WERI-Rb-1 (cell line): ENCODE results near the gene CACNA1D.

ENCODE experiments used
- DNase-seq: peaks from one replicate; pipeline ENCODE4 v3.0.0-alpha.2; 2020
- H3K27ac ChIP-seq: fragments of 250-450 bp; sonication (Bioruptor Pico); 2 replicates; pipeline ENCODE4 v1.5.1; 2020; ENCODE audit warnings: mild to moderate bottlenecking, moderate library complexity
- H3K27me3 ChIP-seq: fragments of 250-450 bp; sonication (Bioruptor Pico); 2 replicates; pipeline ENCODE4 v1.5.1; 2021; ENCODE audit warnings: mild to moderate bottlenecking, low read depth, moderate library complexity; ENCODE audit not compliant: insufficient read depth, severe bottlenecking
- H3K36me3 ChIP-seq: fragments of 250-450 bp; sonication (Bioruptor Pico); 2 replicates; pipeline ENCODE4 v1.5.1; 2020; ENCODE audit warnings: mild to moderate bottlenecking, moderate library complexity
- H3K4me3 ChIP-seq: 2 replicates; pipeline ENCODE4 v1.5.1; 2011; ENCODE audit warnings: low read depth, mild to moderate bottlenecking, control low read depth, low read length
- H3K9me3 ChIP-seq: fragments of 250-450 bp; sonication (Bioruptor Pico); 2 replicates; pipeline ENCODE4 v1.5.1; 2021; ENCODE audit warnings: mild to moderate bottlenecking, moderate library complexity; ENCODE audit not compliant: severe bottlenecking
- TF ChIP-seq, protein P1 (sequence below): IDR thresholded peaks from 2 replicates; pipeline ENCODE4 v1.5.1; 2011; ENCODE audit warnings: low read depth, mild to moderate bottlenecking, control low read depth, inconsistent platforms, low read length

The CACNA1D gene

DNA sequence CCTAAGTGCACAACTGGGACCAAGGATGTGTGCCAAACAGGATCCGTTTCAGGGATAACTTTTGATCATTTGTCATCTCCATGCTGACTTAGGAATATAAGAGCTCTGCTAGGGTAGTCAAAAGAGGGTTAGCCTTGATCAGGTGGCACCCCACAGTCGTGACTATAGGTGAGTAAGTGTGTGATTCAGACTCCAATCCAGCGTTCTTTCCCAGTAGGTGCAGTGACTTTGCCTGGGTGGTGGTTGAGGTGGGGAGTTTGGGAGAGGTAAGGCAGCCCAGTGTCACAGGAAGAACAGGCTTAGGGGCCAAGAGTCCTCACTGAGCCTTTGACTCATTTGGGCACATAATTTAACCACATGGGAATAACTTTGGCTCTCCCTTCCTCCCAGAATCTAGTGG, 300.8 kb downstream of the CACNA1D start:
- Histone ChIP-seq H3K9me3 (no peaks in the 10 kb centered on the region), H3K36me3 (no peaks in the 10 kb centered on the region), H3K27ac (no peak overlapping the region), H3K27me3 (no peaks in the 10 kb centered on the region), H3K4me3 (no peak overlapping the region)
- TF ChIP-seq, protein P1, sequence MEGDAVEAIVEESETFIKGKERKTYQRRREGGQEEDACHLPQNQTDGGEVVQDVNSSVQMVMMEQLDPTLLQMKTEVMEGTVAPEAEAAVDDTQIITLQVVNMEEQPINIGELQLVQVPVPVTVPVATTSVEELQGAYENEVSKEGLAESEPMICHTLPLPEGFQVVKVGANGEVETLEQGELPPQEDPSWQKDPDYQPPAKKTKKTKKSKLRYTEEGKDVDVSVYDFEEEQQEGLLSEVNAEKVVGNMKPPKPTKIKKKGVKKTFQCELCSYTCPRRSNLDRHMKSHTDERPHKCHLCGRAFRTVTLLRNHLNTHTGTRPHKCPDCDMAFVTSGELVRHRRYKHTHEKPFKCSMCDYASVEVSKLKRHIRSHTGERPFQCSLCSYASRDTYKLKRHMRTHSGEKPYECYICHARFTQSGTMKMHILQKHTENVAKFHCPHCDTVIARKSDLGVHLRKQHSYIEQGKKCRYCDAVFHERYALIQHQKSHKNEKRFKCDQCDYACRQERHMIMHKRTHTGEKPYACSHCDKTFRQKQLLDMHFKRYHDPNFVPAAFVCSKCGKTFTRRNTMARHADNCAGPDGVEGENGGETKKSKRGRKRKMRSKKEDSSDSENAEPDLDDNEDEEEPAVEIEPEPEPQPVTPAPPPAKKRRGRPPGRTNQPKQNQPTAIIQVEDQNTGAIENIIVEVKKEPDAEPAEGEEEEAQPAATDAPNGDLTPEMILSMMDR, result no peak
- no peak for DNase-seq

GRCh38 chr3:53795789-53796560, 301.6 kb downstream of the CACNA1D start:
- no peaks in the 10 kb centered on the region for H3K36me3 ChIP-seq
- H3K27ac ChIP-seq, result no peak overlapping the region
- no peaks in the 10 kb centered on the region for H3K9me3 ChIP-seq
- peak; percentile 92 for DNase-seq
- H3K27me3 ChIP-seq, result no peaks in the 10 kb centered on the region
- TF ChIP-seq, protein P1, result no peak
- H3K4me3 ChIP-seq, result peak overlapping the region; percentile 6; the same call in 1 of the 2 replicates

GRCh38 chr3:53798144-53798543, 303.7 kb downstream of the CACNA1D start:
- DNase-seq, result no peak
- Histone ChIP-seq H3K9me3 (no peaks in the 10 kb centered on the region), H3K27me3 (no peaks in the 10 kb centered on the region), H3K27ac (no peak overlapping the region), H3K4me3 (no peak overlapping the region), H3K36me3 (no peaks in the 10 kb centered on the region)
- TF ChIP-seq, protein P1, result no peak

DNA sequence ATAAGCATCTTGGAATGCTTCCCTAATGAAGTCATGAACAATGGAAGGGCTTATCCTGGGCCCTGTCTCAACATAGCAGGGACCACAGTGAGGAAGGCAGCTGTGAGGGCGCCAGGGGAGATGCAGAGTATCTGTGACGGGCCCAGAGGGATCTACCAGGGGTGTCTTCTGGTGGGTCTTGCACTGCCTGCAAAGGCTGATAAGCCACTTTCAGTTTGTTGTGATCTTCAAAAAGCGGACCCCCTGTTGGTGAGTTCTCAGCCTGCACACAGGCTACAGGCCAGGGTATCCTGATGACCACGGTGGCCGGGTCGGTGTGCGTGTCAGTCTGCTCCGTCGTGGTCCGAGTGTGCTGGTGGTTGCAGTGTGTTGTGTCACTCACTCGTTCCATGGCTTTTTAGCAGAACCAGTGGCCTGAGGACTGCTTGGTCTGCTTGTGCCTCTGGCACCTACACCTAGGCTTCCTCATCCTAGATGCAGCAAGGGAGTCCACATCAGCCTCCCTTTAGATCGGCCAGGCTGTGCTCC, 305.0 kb downstream of the CACNA1D start:
- Histone ChIP-seq H3K27me3 (no peaks in the 10 kb centered on the region), H3K36me3 (no peaks in the 10 kb centered on the region), H3K27ac (no peak overlapping the region), H3K4me3 (no peak overlapping the region), H3K9me3 (no peaks in the 10 kb centered on the region)
- DNase-seq, result no peak
- TF ChIP-seq, protein P1, result no peak

DNA sequence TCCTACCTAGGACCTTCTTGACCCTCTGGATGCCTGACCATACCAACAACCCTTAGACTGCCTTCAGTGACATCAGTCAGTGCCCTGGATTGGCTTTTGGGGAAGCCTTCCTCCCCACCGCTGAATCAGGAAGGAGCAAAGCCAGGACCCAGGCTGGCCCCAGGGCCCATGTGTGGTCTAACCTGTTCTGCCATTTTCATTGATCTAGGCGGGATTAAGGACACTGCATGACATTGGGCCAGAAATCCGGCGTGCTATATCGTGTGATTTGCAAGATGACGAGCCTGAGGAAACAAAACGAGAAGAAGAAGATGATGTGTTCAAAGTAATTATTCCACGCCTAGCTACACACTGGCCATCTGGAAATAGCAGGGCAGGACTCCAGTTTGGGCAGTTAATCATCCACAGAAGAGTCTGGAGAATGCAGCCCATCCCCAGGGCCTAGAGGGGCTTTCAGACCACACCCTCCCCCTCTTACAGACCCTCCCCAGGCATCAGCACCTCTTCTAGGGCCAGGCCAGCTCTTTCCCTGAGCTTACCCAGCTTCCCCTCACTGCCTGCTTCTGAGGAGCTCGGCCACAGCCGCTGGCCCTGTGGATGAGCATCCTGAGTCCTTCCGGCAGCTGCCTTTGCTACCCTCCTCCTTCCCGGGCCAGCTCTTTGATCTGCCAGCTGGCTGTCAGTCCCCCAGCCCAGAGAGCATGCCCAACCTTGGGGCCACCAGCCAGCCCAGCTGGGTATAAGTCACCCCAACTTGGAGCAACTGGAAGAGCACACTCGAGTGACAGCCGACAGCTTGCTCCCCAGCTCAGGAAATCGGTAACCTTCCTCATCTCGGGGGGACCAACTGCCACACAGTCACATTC, 305.9 kb downstream of the CACNA1D start:
- TF ChIP-seq, protein P1, result no peak
- DNase-seq, result no peak
- H3K9me3 ChIP-seq, result no peaks in the 10 kb centered on the region

More for the DNA sequence above, 305.9 kb downstream of the CACNA1D start:
- H3K27ac ChIP-seq, result no peak overlapping the region
- H3K27me3 ChIP-seq, result no peaks in the 10 kb centered on the region
- no peaks in the 10 kb centered on the region for H3K36me3 ChIP-seq
- no peak overlapping the region for H3K4me3 ChIP-seq
